ENCODE measurements around the gene FAM184B.

Gene FAM184B

GRCh38 chr4:17773135-17773698, 8.2 kb downstream of the FAM184B start:
- DNase-seq (ENCODE audit: low spot score): no peak

- DNase-seq (ENCODE audit: low spot score): no peak
Observed at GRCh38 chr4:17771284-17771908, 10.0 kb downstream of the FAM184B start.

- no peak for DNase-seq (ENCODE audit: low spot score)
Observed at GRCh38 chr4:17770845-17771244, 10.6 kb downstream of the FAM184B start.

GRCh38 chr4:17769406-17770174, 11.8 kb downstream of the FAM184B start:
- no peak for DNase-seq (ENCODE audit: low spot score)

- no peak for DNase-seq (ENCODE audit: low spot score)
Observed at GRCh38 chr4:17766826-17767458, 14.5 kb downstream of the FAM184B start.

GRCh38 chr4:17765514-17766286, 15.7 kb downstream of the FAM184B start:
- no peak for DNase-seq (ENCODE audit: low spot score)

- no peak for DNase-seq (ENCODE audit: low spot score)
Observed at GRCh38 chr4:17763931-17764330, 17.5 kb downstream of the FAM184B start.

- no peak for DNase-seq (ENCODE audit: low spot score)
Observed at GRCh38 chr4:17763416-17763815, 18.0 kb downstream of the FAM184B start.

GRCh38 chr4:17762726-17763125, 18.7 kb downstream of the FAM184B start:
- no peak for DNase-seq (ENCODE audit: low spot score)

GRCh38 chr4:17761062-17761461, 20.4 kb downstream of the FAM184B start:
- no peak for DNase-seq (ENCODE audit: low spot score)

GRCh38 chr4:17760626-17761025, 20.8 kb downstream of the FAM184B start:
- DNase-seq (ENCODE audit: low spot score): no peak

GRCh38 chr4:17758485-17758884, 22.9 kb downstream of the FAM184B start:
- no peak for DNase-seq (ENCODE audit: low spot score)

- DNase-seq (ENCODE audit: low spot score): no peak
Observed at GRCh38 chr4:17757621-17758020, 23.8 kb downstream of the FAM184B start.

GRCh38 chr4:17753646-17754045, 27.8 kb downstream of the FAM184B start:
- no peak for DNase-seq (ENCODE audit: low spot score)

- DNase-seq (ENCODE audit: low spot score): no peak
Observed at GRCh38 chr4:17740702-17741101, 40.7 kb downstream of the FAM184B start.

- no peak for DNase-seq (ENCODE audit: low spot score)
Observed at GRCh38 chr4:17736484-17736883, 44.9 kb downstream of the FAM184B start.

- peak; percentile 16 for DNase-seq (ENCODE audit: low spot score)
Observed at GRCh38 chr4:17726911-17727310, 54.5 kb downstream of the FAM184B start.

GRCh38 chr4:17723648-17724047, 57.8 kb downstream of the FAM184B start:
- DNase-seq (ENCODE audit: low spot score): no peak

GRCh38 chr4:17722356-17722700, 59.1 kb downstream of the FAM184B start:
- peak; percentile 16 for DNase-seq (ENCODE audit: low spot score)

GRCh38 chr4:17721496-17722355, 59.7 kb downstream of the FAM184B start:
- DNase-seq (ENCODE audit: low spot score): peak; percentile 87

- no peak for DNase-seq (ENCODE audit: low spot score)
Observed at GRCh38 chr4:17719106-17719505, 62.3 kb downstream of the FAM184B start.

Measured in hepatic stellate cell (primary cell).